Fibroblast of lung (primary cell): ENCODE data around the gene ZNG1F. TPM values are rescaled to one million over a fixed set of nuclear protein-coding genes. Genes with fewer than 3 reads are reported as not detected.
A peak's percentile ranks its signal among the peaks of the same experiment; 100 is the strongest.
"Not testable (repeated sequence)": the region's sequence is repeated elsewhere in the genome, so short reads cannot be mapped to it uniquely, and the experiment has no call there.

ENCODE experiments used
- DNase-seq, 2 donors: peaks; one replicate each; pipeline versions ENCODE4 v3.0.0 to v3.0.0-alpha.2; 2010; ENCODE audit warnings: low read depth in 2 of 2
- H2AFZ ChIP-seq: 2 replicates; pipeline ENCODE4 v1.5.1; 2012; ENCODE audit warnings: low read length, control low read depth, inconsistent platforms
- H3K27ac ChIP-seq: 2 replicates; pipeline ENCODE4 v1.5.1; 2011; ENCODE audit warnings: low read length, control low read depth; ENCODE audit not compliant: insufficient read depth
- H3K27me3 ChIP-seq: 2 replicates; pipeline ENCODE4 v1.5.1; 2011; ENCODE audit warnings: mild to moderate bottlenecking, low read length; ENCODE audit not compliant: control insufficient read depth, insufficient read depth
- H3K36me3 ChIP-seq: 2 replicates; pipeline ENCODE4 v1.5.1; 2011; ENCODE audit warnings: low read length; ENCODE audit not compliant: control insufficient read depth, insufficient read depth
- H3K4me1 ChIP-seq: 2 replicates; pipeline ENCODE4 v1.5.1; 2011; ENCODE audit warnings: low read length; ENCODE audit not compliant: control insufficient read depth, insufficient read depth; ENCODE audit errors: extremely low read depth
- H3K4me2 ChIP-seq: 2 replicates; pipeline ENCODE4 v1.5.1; 2011; ENCODE audit warnings: low read length, control low read depth; ENCODE audit not compliant: insufficient read depth; ENCODE audit errors: extremely low read depth
- H3K4me3 ChIP-seq, 4 experiments: fragments of 200-600 bp in 1 of 4; sonication (generic) in 1 of 4; replicated peaks in 1 of 4; 2 replicates each; pipeline ENCODE4 v1.5.1; 2011 to 2016; ENCODE audit warnings: low read length in 4 of 4, low read depth in 3 of 4, mild to moderate bottlenecking in 3 of 4, control low read depth in 2 of 4, inconsistent platforms in 1 of 4, mixed read lengths in 1 of 4; ENCODE audit not compliant: insufficient read depth in 1 of 4; ENCODE audit errors: control extremely low read depth in 1 of 4
- H3K79me2 ChIP-seq: 2 replicates; pipeline ENCODE4 v1.5.1; 2012; ENCODE audit warnings: mild to moderate bottlenecking, low read length, inconsistent platforms; ENCODE audit not compliant: control insufficient read depth, insufficient read depth
- H3K9ac ChIP-seq: 2 replicates; pipeline ENCODE4 v1.5.1; 2011; ENCODE audit warnings: mild to moderate bottlenecking, low read length, control low read depth; ENCODE audit not compliant: insufficient read depth
- H3K9me3 ChIP-seq: 2 replicates; pipeline ENCODE4 v1.5.1; 2012; ENCODE audit warnings: low read depth, low read length; ENCODE audit not compliant: control insufficient read depth, insufficient read depth
- H4K20me1 ChIP-seq: 2 replicates; pipeline ENCODE4 v1.5.1; 2011; ENCODE audit warnings: low read length; ENCODE audit not compliant: control insufficient read depth, insufficient read depth; ENCODE audit errors: extremely low read depth
- polyA plus RNA-seq, 2 donors: library from polyadenylated mRNA; depleted of rRNA in 1 of 2; stranded (reverse) in 1 of 2; unstranded in 1 of 2; fragments of >200 nt; gene quantifications; 2 replicates each; pipeline ENCODE4 v1.2.1, GENCODE V29; 2011 to 2012; ENCODE audit warnings: missing spikeins in 1 of 2
- total RNA-seq: library from RNA; depleted of rRNA; stranded (reverse); fragments of >200 nt; gene quantifications from 2 replicates; pipeline ENCODE4 v1.2.1, GENCODE V29; 2014

ZNG1F gene
- total and polyA plus RNA-seq, 2 donors (not counting 1 experiment from before 2014, with no cell fraction given) = 3.8 to 5.0 TPM

- not testable (repeated sequence) for H3K27me3 ChIP-seq, H3K79me2 ChIP-seq, H3K9me3 ChIP-seq, H4K20me1 ChIP-seq, H3K4me3 ChIP-seq, H3K4me1 ChIP-seq, H3K4me2 ChIP-seq, H3K9ac ChIP-seq, H3K27ac ChIP-seq, H2AFZ ChIP-seq, H3K36me3 ChIP-seq
- DNase-seq = peak in 1 of 2 donors; percentile 1
Observed at GRCh38 chr9:41098759-41099158, 90.4 kb downstream of the ZNG1F start.

- not testable (repeated sequence) for H3K79me2 ChIP-seq, H3K27me3 ChIP-seq, H3K4me3 ChIP-seq, H4K20me1 ChIP-seq, H2AFZ ChIP-seq, H3K4me1 ChIP-seq, DNase-seq, H3K36me3 ChIP-seq, H3K9ac ChIP-seq, H3K27ac ChIP-seq, H3K9me3 ChIP-seq, H3K4me2 ChIP-seq
Observed at GRCh38 chr9:41095060-41095459, 94.1 kb downstream of the ZNG1F start.

- H3K4me1 ChIP-seq, H2AFZ ChIP-seq, H3K4me3 ChIP-seq, H3K27me3 ChIP-seq, H3K9ac ChIP-seq, H3K27ac ChIP-seq, H4K20me1 ChIP-seq, H3K9me3 ChIP-seq, H3K4me2 ChIP-seq, H3K79me2 ChIP-seq, H3K36me3 ChIP-seq: not testable (repeated sequence)
- DNase-seq = peak in 1 of 2 donors; percentile 4
Observed at GRCh38 chr9:41094010-41094773, 94.9 kb downstream of the ZNG1F start.

- H3K4me1 ChIP-seq, H3K9me3 ChIP-seq: not testable (repeated sequence)
Observed at GRCh38 chr9:41090922-41091321, 98.2 kb downstream of the ZNG1F start.

GRCh38 chr9:41090386-41090785 is 98.7 kb downstream of the ZNG1F start:
- H3K4me1 ChIP-seq, H3K4me3 ChIP-seq, H2AFZ ChIP-seq, H3K9me3 ChIP-seq, H3K27me3 ChIP-seq, H3K4me2 ChIP-seq, H3K36me3 ChIP-seq, H3K9ac ChIP-seq, DNase-seq, H3K79me2 ChIP-seq, H4K20me1 ChIP-seq, H3K27ac ChIP-seq: not testable (repeated sequence)

More at GRCh38 chr9:41090922-41091321, 98.2 kb downstream of the ZNG1F start:
- not testable (repeated sequence) for H2AFZ ChIP-seq, H3K4me2 ChIP-seq, H4K20me1 ChIP-seq, H3K79me2 ChIP-seq, H3K36me3 ChIP-seq, H3K4me3 ChIP-seq, H3K27me3 ChIP-seq, DNase-seq, H3K27ac ChIP-seq, H3K9ac ChIP-seq
